Effector memory CD8-positive, alpha-beta T cell (primary cell): ENCODE data around the gene RBBP6.
"Not testable (repeated sequence)": the region's sequence is repeated elsewhere in the genome, so short reads cannot be mapped to it uniquely, and the experiment has no call there.

ENCODE experiments used
- ATAC-seq: fragments of 150-1000 bp; cut with Tn5 transposase; replicated peaks from 2 replicates; pipeline ENCODE4 v1.10.0; 2021; ENCODE audit warnings: mild to moderate bottlenecking, moderate library complexity
- DNase-seq, 3 experiments: peaks; one replicate each; pipeline ENCODE4 v3.0.0; 2021
- H3K27ac Mint-ChIP-seq, 2 donors: one replicate each; pipeline ENCODE4 v1.8.0; 2022; ENCODE audit warnings: mild to moderate bottlenecking in 2 of 2, mixed read lengths in 2 of 2, moderate library complexity in 2 of 2
- H3K27me3 Mint-ChIP-seq, 2 donors: one replicate each; pipeline ENCODE4 v1.8.0; 2022; ENCODE audit warnings: mixed read lengths in 2 of 2
- H3K36me3 Mint-ChIP-seq: one replicate; pipeline ENCODE4 v1.8.0; 2022; ENCODE audit warnings: mild to moderate bottlenecking, moderate library complexity, mixed read lengths; ENCODE audit not compliant: insufficient read depth
- H3K4me1 Mint-ChIP-seq, 2 donors: one replicate each; pipeline ENCODE4 v1.8.0; 2022; ENCODE audit warnings: low read depth in 2 of 2, mixed read lengths in 2 of 2
- H3K4me3 Mint-ChIP-seq, 2 donors: one replicate each; pipeline ENCODE4 v1.8.0; 2022; ENCODE audit warnings: mild to moderate bottlenecking in 2 of 2, mixed read lengths in 2 of 2, moderate library complexity in 2 of 2
- H3K9me3 Mint-ChIP-seq, 2 donors: one replicate each; pipeline ENCODE4 v1.8.0; 2022; ENCODE audit warnings: mixed read lengths in 2 of 2

RBBP6 gene

DNA sequence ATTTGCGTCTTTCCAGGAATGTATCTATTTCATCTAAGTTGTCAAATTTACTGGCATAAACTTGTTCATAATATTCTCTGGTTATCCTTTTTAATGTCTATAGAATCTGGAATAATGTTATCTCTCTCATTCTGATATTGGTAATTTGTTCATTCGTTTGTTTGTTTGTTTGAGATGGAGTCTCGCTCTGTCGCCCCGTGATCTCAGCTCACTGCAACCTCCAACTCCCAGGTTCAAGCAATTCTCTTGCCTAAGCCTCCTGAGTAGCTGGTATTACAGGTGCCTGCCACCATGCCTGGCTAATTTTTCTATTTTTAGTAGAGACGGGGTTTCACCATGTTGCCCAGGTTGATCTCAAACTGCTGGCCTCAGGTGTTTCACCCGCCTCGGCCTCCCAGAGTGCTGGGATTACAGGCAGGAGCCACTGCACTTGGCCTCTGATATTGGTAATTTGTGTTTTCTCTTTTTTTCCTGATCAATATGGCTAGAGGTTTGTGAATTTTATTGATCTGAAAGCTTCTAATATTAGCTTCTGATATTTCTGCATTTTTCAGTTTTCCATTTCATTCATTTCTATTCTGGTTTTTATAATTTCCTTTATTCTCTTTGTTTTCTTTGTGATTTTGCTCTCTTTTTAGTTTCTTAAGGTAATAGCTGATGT lies 59.5 kb downstream of the RBBP6 start:
- no peaks in the 10 kb centered on the region for H3K4me1 Mint-ChIP-seq
- DNase-seq (no peak), ATAC-seq (no peak)
- H3K27me3 Mint-ChIP-seq, result peaks cover 44 to 51% of the 10 kb centered on the region in 2 donors
- peaks cover 3% of the 10 kb centered on the region for H3K36me3 Mint-ChIP-seq
- H3K9me3 Mint-ChIP-seq, result no peaks in the 10 kb centered on the region
- no peak overlapping the region for H3K4me3 Mint-ChIP-seq
- H3K27ac Mint-ChIP-seq, result no peak overlapping the region

GRCh38 chr16:24609417-24609739 lies 70.0 kb downstream of the RBBP6 start:
- no peak for DNase-seq
- no peak overlapping the region for H3K4me3 Mint-ChIP-seq
- peaks cover 0 to 5% of the 10 kb centered on the region in 2 donors for H3K4me1 Mint-ChIP-seq
- no peaks in the 10 kb centered on the region for H3K9me3 Mint-ChIP-seq
- H3K36me3 Mint-ChIP-seq, result peaks cover 2% of the 10 kb centered on the region
- peaks cover 59 to 62% of the 10 kb centered on the region in 2 donors for H3K27me3 Mint-ChIP-seq
- no peak for ATAC-seq
- H3K27ac Mint-ChIP-seq, result no peak overlapping the region

GRCh38 chr16:24609740-24610415 lies 70.5 kb downstream of the RBBP6 start:
- ATAC-seq (no peak), DNase-seq (no peak)
- H3K36me3 Mint-ChIP-seq, result peaks cover 2% of the 10 kb centered on the region
- no peaks in the 10 kb centered on the region for H3K9me3 Mint-ChIP-seq
- no peak overlapping the region for H3K4me3 Mint-ChIP-seq
- H3K27me3 Mint-ChIP-seq, result peaks cover 59 to 64% of the 10 kb centered on the region in 2 donors
- H3K4me1 Mint-ChIP-seq, result peaks cover 0 to 5% of the 10 kb centered on the region in 2 donors
- H3K27ac Mint-ChIP-seq, result no peak overlapping the region

DNA sequence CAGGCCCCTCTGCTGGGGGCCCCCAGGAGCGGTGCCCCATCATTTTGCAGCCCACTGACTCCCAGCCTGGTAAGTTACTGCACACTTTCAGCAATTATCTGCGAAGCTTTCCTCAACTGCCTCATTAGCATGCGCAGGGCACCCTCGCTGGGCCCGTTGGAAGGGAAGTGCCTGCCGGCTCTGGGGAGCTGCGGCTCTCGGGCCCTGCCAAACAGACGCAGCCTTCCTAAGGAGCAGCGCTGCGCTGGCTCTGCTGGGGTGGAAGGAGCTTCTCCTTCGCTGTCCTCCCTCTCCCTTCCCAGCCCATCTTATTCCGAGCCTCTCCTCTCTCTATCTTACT lies 71.0 kb downstream of the RBBP6 start:
- ATAC-seq (no peak), DNase-seq (no peak)
- peaks cover 56 to 66% of the 10 kb centered on the region in 2 donors for H3K27me3 Mint-ChIP-seq
- H3K4me1 Mint-ChIP-seq, result peaks cover 0 to 5% of the 10 kb centered on the region in 2 donors
- H3K9me3 Mint-ChIP-seq, result no peaks in the 10 kb centered on the region
- H3K36me3 Mint-ChIP-seq, result peaks cover 2% of the 10 kb centered on the region
- no peak overlapping the region for H3K4me3 Mint-ChIP-seq
- no peak overlapping the region for H3K27ac Mint-ChIP-seq

GRCh38 chr16:24611310-24611709 lies 71.9 kb downstream of the RBBP6 start:
- ATAC-seq (no peak), DNase-seq (no peak)
- Mint-ChIP-seq H3K27me3 (peaks cover 53 to 67% of the 10 kb centered on the region in 2 donors), H3K4me1 (peaks cover 0 to 5% of the 10 kb centered on the region in 2 donors), H3K36me3 (peaks cover 2% of the 10 kb centered on the region), H3K27ac (no peak overlapping the region), H3K9me3 (no peaks in the 10 kb centered on the region), H3K4me3 (peak overlapping the region in 1 of 2 donors; percentile 53)

GRCh38 chr16:24612656-24613055 lies 73.3 kb downstream of the RBBP6 start:
- Mint-ChIP-seq H3K4me1 (peaks cover 0 to 5% of the 10 kb centered on the region in 2 donors), H3K27me3 (peaks cover 46 to 61% of the 10 kb centered on the region in 2 donors), H3K36me3 (peaks cover 2% of the 10 kb centered on the region), H3K27ac (no peak overlapping the region), H3K4me3 (no peak overlapping the region), H3K9me3 (no peaks in the 10 kb centered on the region)
- no peak for ATAC-seq
- DNase-seq, result no peak

DNA sequence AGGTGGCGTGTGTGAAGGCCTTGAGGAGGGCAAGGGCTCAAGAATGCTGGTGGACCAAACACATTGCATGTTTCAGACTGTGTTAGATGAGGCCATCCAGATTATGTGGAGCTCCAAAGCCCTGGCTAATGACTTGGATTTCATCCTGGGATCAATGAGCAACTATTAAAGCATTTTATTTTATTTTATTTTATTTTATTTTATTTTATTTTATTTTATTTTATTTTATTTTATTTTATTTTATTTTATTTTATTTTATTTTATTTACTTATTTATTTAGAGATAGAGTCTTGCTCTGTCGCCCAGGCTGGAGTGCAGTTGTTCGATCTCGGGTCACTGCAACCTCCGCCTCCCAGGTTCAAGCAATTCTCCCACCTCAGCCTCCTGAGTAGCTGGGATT lies 73.9 kb downstream of the RBBP6 start:
- H3K36me3 Mint-ChIP-seq, DNase-seq, H3K4me1 Mint-ChIP-seq, H3K4me3 Mint-ChIP-seq, H3K27ac Mint-ChIP-seq, ATAC-seq, H3K9me3 Mint-ChIP-seq: not testable (repeated sequence)
- peaks cover 40 to 55% of the 10 kb centered on the region in 2 donors for H3K27me3 Mint-ChIP-seq

- Mint-ChIP-seq H3K9me3 (no peaks in the 10 kb centered on the region), H3K4me1 (no peaks in the 10 kb centered on the region), H3K36me3 (no peaks in the 10 kb centered on the region)
Measured at GRCh38 chr16:24617502-24617901, 78.1 kb downstream of the RBBP6 start.

More at GRCh38 chr16:24617502-24617901, 78.1 kb downstream of the RBBP6 start:
- DNase-seq (no peak), ATAC-seq (no peak)
- H3K4me3 Mint-ChIP-seq, result no peak overlapping the region
- peaks cover 11 to 33% of the 10 kb centered on the region in 2 donors for H3K27me3 Mint-ChIP-seq
- H3K27ac Mint-ChIP-seq, result no peak overlapping the region
